Endodermal cell (in vitro differentiated cells): ENCODE data around the gene PRLHR. TPM values are rescaled to one million over a fixed set of nuclear protein-coding genes. Genes with fewer than 3 reads are reported as not detected.

Source experiments
- DNase-seq: peaks from one replicate; pipeline ENCODE4 v3.0.0-alpha.2; 2017
- H3K27ac ChIP-seq: 2 replicates; pipeline ENCODE4 v1.5.1; 2013; ENCODE audit warnings: mild to moderate bottlenecking, low read depth, low read length, moderate library complexity
- H3K27me3 ChIP-seq: 2 replicates; pipeline ENCODE4 v1.6.1; 2013; ENCODE audit warnings: mild to moderate bottlenecking, low read length, moderate library complexity; ENCODE audit not compliant: insufficient read depth, control insufficient read depth, poor library complexity, severe bottlenecking
- H3K36me3 ChIP-seq: 2 replicates; pipeline ENCODE4 v1.7.0; 2013; ENCODE audit warnings: mild to moderate bottlenecking, low read length, moderate library complexity; ENCODE audit not compliant: control insufficient read depth, insufficient read depth
- H3K4me1 ChIP-seq: one replicate; pipeline ENCODE4 v1.7.0; 2013; ENCODE audit warnings: low read length; ENCODE audit not compliant: control insufficient read depth, insufficient read depth
- H3K4me3 ChIP-seq: 2 replicates; pipeline ENCODE4 v1.5.1; 2013; ENCODE audit warnings: mild to moderate bottlenecking, low read length, moderate library complexity
- H3K9ac ChIP-seq: 2 replicates; pipeline ENCODE4 v1.6.1; 2013; ENCODE audit warnings: mild to moderate bottlenecking, low read length, moderate library complexity; ENCODE audit not compliant: poor library complexity, severe bottlenecking; ENCODE audit errors: extremely low read depth
- H3K9me3 ChIP-seq: 2 replicates; pipeline ENCODE4 v1.6.1; 2013; ENCODE audit warnings: mild to moderate bottlenecking, low read length, moderate library complexity; ENCODE audit not compliant: control insufficient read depth
- H3K27ac Mint-ChIP-seq: 2 replicates; pipeline ENCODE4 v1.8.0; 2020; ENCODE audit warnings: mixed read lengths
- H3K27me3 Mint-ChIP-seq: 2 replicates; pipeline ENCODE4 v1.8.0; 2021; ENCODE audit warnings: mild to moderate bottlenecking, mixed read lengths; ENCODE audit not compliant: insufficient read depth
- H3K36me3 Mint-ChIP-seq: 2 replicates; pipeline ENCODE4 v1.8.0; 2020; ENCODE audit warnings: low read depth, mixed read lengths
- H3K4me1 Mint-ChIP-seq: 2 replicates; pipeline ENCODE4 v1.8.0; 2020; ENCODE audit warnings: mixed read lengths
- H3K4me3 Mint-ChIP-seq: 2 replicates; pipeline ENCODE4 v1.8.0; 2020; ENCODE audit warnings: mild to moderate bottlenecking, moderate library complexity, mixed read lengths
- H3K9me3 Mint-ChIP-seq: 2 replicates; pipeline ENCODE4 v1.8.0; 2020; ENCODE audit warnings: mild to moderate bottlenecking, mixed read lengths
- CTCF ChIP-seq: fragments of 200-600 bp; sonication (generic); conservative IDR thresholded peaks from 2 replicates; pipeline ENCODE4 v1.5.0; 2021; ENCODE audit warnings: antibody characterized with exemption, mild to moderate bottlenecking
- whole genome bisulfite sequencing, 2 experiments: methylation state at CpG; one replicate each; pipeline versions ENCODE4 v1.1.5 to v1.1.7; 2013; ENCODE audit warnings: missing lambda C conversion rate in 2 of 2, mixed read lengths in 1 of 2; ENCODE audit not compliant: insufficient coverage in 1 of 2, insufficient read length in 1 of 2; 5-methylcytosine and 5-hydroxymethylcytosine counted together
- total RNA-seq, 2 donors: library from RNA; stranded (reverse); fragmentation: NEBNext Ultra II Directional in 1 of 2; extraction: Animal tissue kit (Norgen Biotek cat#: 25700) in 1 of 2; gene quantifications; 2 replicates in 1 of 2; 3 replicates in 1 of 2; pipeline ENCODE4 v1.2.1, GENCODE V29; 2021

The PRLHR gene
- total RNA-seq, 2 donors from 2014 or later, result not detected

DNA sequence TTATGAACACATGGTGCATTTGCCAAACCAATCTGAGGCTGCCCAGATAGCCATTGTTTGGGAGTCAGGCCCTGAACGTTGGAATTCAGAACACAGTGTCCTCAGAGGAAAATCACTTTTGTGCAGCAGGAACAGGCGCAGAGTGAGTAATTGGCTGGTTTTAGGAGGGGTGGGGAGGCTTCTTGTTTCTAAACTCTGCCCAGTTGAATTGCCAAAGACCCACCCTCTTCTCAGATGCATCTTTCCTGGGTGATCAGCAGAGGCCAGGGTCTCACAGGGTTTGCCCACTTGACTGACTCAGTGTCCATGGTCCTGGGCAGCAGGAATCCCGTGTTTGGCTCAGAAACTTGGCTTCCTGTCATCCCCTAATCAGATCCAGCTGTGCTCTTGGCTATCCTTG lies 24.3 kb downstream of the PRLHR start:
- H3K9me3 Mint-ChIP-seq, result no peaks in the 10 kb centered on the region
- no peak overlapping the region for H3K27ac Mint-ChIP-seq
- no peak for TF ChIP-seq CTCF
- H3K4me3 ChIP-seq, result no peak overlapping the region
- H3K9ac ChIP-seq, result no peak overlapping the region
- peaks cover 1% of the 10 kb centered on the region for H3K27me3 ChIP-seq
- H3K9me3 ChIP-seq, result no peaks in the 10 kb centered on the region
- no peak overlapping the region for H3K4me3 Mint-ChIP-seq
- WGBS, 2 experiments, result 63 to 85% methylated on average over 1 to 3 of the region's 3 CpGs
- no peak overlapping the region for H3K27ac ChIP-seq
- H3K4me1 Mint-ChIP-seq, result no peaks in the 10 kb centered on the region
- no peaks in the 10 kb centered on the region for H3K36me3 ChIP-seq
- no peaks in the 10 kb centered on the region for H3K4me1 ChIP-seq
- peaks cover 5% of the 10 kb centered on the region for H3K27me3 Mint-ChIP-seq
- DNase-seq, result no peak
- H3K36me3 Mint-ChIP-seq, result no peaks in the 10 kb centered on the region

- H3K4me3 Mint-ChIP-seq, result no peak overlapping the region
- H3K4me1 Mint-ChIP-seq, result no peaks in the 10 kb centered on the region
- no peak overlapping the region for H3K27ac Mint-ChIP-seq
- 90 to 93% methylated on average over 3 to 4 of the region's 5 CpGs for WGBS, 2 experiments
- Histone ChIP-seq H3K4me3 (no peak overlapping the region), H3K27me3 (no peaks in the 10 kb centered on the region), H3K9me3 (no peaks in the 10 kb centered on the region), H3K27ac (no peak overlapping the region), H3K36me3 (no peaks in the 10 kb centered on the region), H3K4me1 (no peaks in the 10 kb centered on the region), H3K9ac (no peak overlapping the region)
- H3K9me3 Mint-ChIP-seq, result no peaks in the 10 kb centered on the region
- DNase-seq, result no peak
- no peak for TF ChIP-seq CTCF
- peaks cover 6% of the 10 kb centered on the region for H3K27me3 Mint-ChIP-seq
- H3K36me3 Mint-ChIP-seq, result no peaks in the 10 kb centered on the region
Measured at GRCh38 chr10:118570591-118570990, 24.9 kb downstream of the PRLHR start.

DNA sequence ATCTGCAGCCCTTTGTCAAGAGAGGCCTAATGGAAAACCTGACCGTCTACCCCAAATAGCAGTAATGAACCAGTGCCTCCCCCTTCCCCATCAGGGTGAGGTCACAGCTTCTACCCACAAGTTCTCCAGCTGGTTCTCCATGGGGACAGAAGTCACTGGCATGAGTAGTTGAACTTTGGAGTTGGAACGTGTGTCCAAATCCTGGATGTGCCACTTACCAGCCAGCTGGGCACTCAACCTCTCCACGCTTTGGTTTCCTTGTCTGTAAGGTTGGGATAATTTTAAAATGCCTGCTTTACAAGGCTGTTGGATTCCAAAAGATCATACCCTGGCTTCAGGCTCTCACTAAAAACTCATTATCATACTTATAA lies 25.6 kb downstream of the PRLHR start:
- no peak overlapping the region for H3K27ac ChIP-seq
- H3K36me3 ChIP-seq, result no peaks in the 10 kb centered on the region
- H3K4me3 Mint-ChIP-seq, result no peak overlapping the region
- DNase-seq, result no peak
- no peak for TF ChIP-seq CTCF
- no peaks in the 10 kb centered on the region for H3K9me3 ChIP-seq
- no peaks in the 10 kb centered on the region for H3K27me3 ChIP-seq
- H3K9me3 Mint-ChIP-seq, result no peaks in the 10 kb centered on the region
- no peaks in the 10 kb centered on the region for H3K4me1 Mint-ChIP-seq
- WGBS, 2 experiments, result 85 to 100% methylated on average over 1 to 3 of the region's 3 CpGs
- H3K4me3 ChIP-seq, result no peak overlapping the region
- H3K27ac Mint-ChIP-seq, result no peak overlapping the region
- H3K9ac ChIP-seq, result no peak overlapping the region
- no peaks in the 10 kb centered on the region for H3K4me1 ChIP-seq
- peaks cover 6% of the 10 kb centered on the region for H3K27me3 Mint-ChIP-seq
- no peaks in the 10 kb centered on the region for H3K36me3 Mint-ChIP-seq
